Tibial artery (tissue), 4 donors: Measurements from ENCODE around the gene DOK6.

Source experiments
- DNase-seq, 2 donors: peaks; one replicate each; pipeline ENCODE4 v3.0.0-alpha.2; 2019
- H3K27ac ChIP-seq, 2 donors: fragments of 200-600 bp; sonication (generic) in 1 of 2; 1 replicate in 1 of 2; 2 replicates in 1 of 2; pipeline ENCODE4 v1.5.1; 2018 to 2019; ENCODE audit warnings: mild to moderate bottlenecking in 1 of 2
- H3K27me3 ChIP-seq, 2 donors: fragments of 200-600 bp; sonication (generic) in 1 of 2; one replicate each; pipeline versions ENCODE4 v1.5.1 to v1.6.0; 2016 to 2019
- H3K36me3 ChIP-seq, 3 donors: fragments of 200-600 bp; sonication (generic) in 2 of 3; one replicate each; pipeline ENCODE4 v1.5.1; 2016 to 2019; ENCODE audit warnings: mild to moderate bottlenecking in 2 of 3
- H3K4me1 ChIP-seq, 4 donors: fragments of 200-600 bp; sonication (generic) in 2 of 4; 1 replicate in 3 of 4; 2 replicates in 1 of 4; pipeline ENCODE4 v1.5.1; 2016 to 2019
- H3K4me3 ChIP-seq, 2 donors: fragments of 200-600 bp; sonication (generic) in 1 of 2; 1 replicate in 1 of 2; 2 replicates in 1 of 2; pipeline ENCODE4 v1.5.1; 2018 to 2019; ENCODE audit warnings: mild to moderate bottlenecking in 2 of 2
- H3K9me3 ChIP-seq, 3 donors: fragments of 200-600 bp; sonication (generic) in 1 of 3; one replicate each; pipeline ENCODE4 v1.5.1; 2016 to 2019
- intact Hi-C: fragments of 100-400 bp; cut with DNase I; formaldehyde crosslinking; loops from one replicate; pipeline ENCODE4 v1.15.0; 2023; ENCODE audit warnings: low total_unique reads
- TF ChIP-seq, protein P1 (sequence below), 2 experiments: fragments of 200-600 bp in 1 of 2; fragments of 450-650 bp in 1 of 2; IDR thresholded peaks; one replicate each; pipeline ENCODE4 v1.5.1; 2017 to 2019; ENCODE audit warnings: antibody characterized with exemption in 2 of 2, mild to moderate bottlenecking in 1 of 2, moderate library complexity in 1 of 2

The DOK6 gene

DNA sequence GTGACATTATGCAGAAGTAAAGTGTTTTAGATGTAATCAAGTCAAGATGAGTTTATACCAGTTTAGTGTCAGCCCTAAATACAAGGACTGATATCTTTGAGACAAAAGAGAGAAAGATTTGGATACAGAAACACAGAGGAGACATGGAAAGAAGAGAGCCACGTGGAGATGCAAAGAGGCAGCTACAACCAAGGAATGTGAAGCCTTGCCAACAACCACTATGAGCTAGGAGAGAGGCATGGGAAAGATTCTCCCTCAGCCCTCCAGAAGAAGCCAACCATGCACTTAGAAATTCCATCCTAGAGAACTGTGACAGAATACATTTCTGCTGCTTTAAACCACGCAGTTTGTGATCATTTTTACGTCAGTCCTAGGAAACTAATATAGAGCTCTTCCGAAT is 217.2 kb downstream of the DOK6 start:
- no peak overlapping the region for H3K27ac ChIP-seq
- H3K9me3 ChIP-seq = no peaks in the 10 kb centered on the region
- TF ChIP-seq, protein P1, sequence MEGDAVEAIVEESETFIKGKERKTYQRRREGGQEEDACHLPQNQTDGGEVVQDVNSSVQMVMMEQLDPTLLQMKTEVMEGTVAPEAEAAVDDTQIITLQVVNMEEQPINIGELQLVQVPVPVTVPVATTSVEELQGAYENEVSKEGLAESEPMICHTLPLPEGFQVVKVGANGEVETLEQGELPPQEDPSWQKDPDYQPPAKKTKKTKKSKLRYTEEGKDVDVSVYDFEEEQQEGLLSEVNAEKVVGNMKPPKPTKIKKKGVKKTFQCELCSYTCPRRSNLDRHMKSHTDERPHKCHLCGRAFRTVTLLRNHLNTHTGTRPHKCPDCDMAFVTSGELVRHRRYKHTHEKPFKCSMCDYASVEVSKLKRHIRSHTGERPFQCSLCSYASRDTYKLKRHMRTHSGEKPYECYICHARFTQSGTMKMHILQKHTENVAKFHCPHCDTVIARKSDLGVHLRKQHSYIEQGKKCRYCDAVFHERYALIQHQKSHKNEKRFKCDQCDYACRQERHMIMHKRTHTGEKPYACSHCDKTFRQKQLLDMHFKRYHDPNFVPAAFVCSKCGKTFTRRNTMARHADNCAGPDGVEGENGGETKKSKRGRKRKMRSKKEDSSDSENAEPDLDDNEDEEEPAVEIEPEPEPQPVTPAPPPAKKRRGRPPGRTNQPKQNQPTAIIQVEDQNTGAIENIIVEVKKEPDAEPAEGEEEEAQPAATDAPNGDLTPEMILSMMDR (IDR thresholded peaks at IDR 0.05) = no peak
- H3K4me1 ChIP-seq = no peaks in the 10 kb centered on the region
- no peaks in the 10 kb centered on the region for H3K27me3 ChIP-seq
- intact Hi-C loops = no loop called here
- no peak overlapping the region for H3K4me3 ChIP-seq
- no peaks in the 10 kb centered on the region for H3K36me3 ChIP-seq
- DNase-seq = no peak

DNA sequence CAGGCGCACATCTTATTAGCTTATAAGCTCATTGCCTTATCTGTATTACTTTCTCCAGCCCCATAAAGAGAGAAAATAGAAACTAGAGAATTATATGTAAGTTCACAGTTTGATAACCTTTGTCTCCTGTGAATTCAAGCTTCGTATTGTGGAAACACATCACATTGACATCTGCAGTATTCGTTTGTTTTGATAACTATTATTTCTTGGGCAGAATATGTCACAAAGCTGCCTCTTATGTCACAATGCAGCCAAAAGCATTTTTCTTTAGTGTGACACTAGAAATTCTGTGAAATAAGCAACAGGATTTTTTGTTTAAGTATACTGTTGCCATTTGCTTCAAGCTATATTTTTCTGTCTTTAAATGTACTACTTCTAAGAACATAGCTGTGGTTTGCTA is 221.5 kb downstream of the DOK6 start:
- Histone ChIP-seq H3K27ac (no peak overlapping the region), H3K9me3 (no peaks in the 10 kb centered on the region), H3K4me1 (peaks cover 0 to 9% (median 0%) of the 10 kb centered on the region in 4 donors), H3K4me3 (no peak overlapping the region), H3K27me3 (no peaks in the 10 kb centered on the region), H3K36me3 (no peaks in the 10 kb centered on the region)
- intact Hi-C loops = no loop called here
- TF ChIP-seq, protein P1 (IDR thresholded peaks at IDR 0.05) = no peak
- DNase-seq = no peak

DNA sequence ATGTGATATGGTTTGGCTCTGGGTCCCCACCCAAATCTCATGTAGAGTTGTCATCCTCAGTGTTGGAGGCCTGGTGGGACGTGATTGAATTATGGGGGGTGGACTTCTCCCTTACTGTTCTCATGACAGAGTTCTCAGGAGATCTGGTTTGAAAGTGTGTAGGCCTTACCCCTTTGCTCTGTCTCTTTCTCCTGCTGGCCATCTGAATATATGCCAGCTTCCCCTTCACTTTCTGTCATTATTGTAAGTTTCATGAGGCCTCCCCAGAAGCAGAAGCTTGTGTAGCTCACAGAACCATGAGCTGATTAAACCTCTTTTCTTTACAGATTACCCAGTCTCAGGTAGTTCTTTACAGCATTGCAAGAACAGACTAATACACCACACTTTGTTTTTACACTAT is 222.3 kb downstream of the DOK6 start:
- H3K4me1 ChIP-seq = peaks cover 0 to 9% (median 0%) of the 10 kb centered on the region in 4 donors
- no peaks in the 10 kb centered on the region for H3K9me3 ChIP-seq
- no peak overlapping the region for H3K27ac ChIP-seq
- no peak overlapping the region for H3K4me3 ChIP-seq
- intact Hi-C loops = no loop called here
- TF ChIP-seq, protein P1 (IDR thresholded peaks at IDR 0.05) = no peak
- H3K36me3 ChIP-seq = no peaks in the 10 kb centered on the region
- DNase-seq = no peak
- no peaks in the 10 kb centered on the region for H3K27me3 ChIP-seq

DNA sequence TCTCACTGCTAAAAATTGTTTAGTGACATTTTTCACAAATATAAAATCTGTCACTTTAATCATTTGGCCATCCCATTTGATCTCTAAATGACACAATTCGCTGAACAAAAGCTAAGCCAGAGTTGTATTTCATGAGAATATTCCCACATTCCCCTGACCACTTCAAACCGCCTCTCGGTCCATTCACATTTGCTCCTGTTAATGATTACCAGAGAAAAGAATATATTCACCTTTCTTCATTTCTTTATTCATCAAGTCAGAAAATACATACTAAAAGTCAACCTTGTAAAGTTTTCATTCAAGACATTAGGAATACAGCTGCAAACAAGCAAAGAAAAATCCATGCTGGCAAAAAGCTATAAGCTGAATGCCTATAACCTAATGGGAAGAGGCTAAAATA is 225.5 kb downstream of the DOK6 start:
- no peak for DNase-seq
- TF ChIP-seq, protein P1 (IDR thresholded peaks at IDR 0.05) = no peak

DNA sequence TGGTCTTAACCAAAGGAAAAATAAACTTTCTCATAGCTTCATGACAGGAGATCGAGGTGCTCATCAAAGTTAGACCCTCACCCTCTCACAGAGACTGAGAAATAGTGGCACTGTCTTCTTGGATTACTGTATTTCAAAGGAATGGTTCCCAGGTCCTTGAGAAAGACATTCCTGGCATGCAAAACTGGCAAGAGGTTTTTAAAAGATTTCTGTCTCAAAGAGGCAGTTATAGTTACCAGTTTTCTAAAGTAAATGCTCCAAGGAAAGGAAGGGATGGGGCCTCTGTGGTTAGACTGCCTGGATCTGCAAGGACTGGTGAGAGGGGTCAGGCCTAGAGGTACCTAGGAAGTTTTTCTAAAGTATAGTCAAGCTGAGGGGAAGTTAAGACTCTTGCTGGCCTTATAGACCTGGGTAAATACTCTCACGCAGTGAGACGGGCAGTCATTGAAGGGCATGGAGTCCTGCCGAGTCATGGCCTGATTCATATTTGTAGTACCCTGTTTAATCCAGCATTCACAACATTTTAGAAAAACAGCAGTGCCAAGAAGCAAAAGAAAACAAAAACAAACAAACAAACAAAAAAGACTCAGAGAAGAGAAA is 226.1 kb downstream of the DOK6 start:
- Histone ChIP-seq H3K27me3 (no peaks in the 10 kb centered on the region), H3K36me3 (no peaks in the 10 kb centered on the region), H3K27ac (no peak overlapping the region), H3K4me3 (no peak overlapping the region), H3K4me1 (peaks cover 0 to 20% (median 0%) of the 10 kb centered on the region in 4 donors), H3K9me3 (no peaks in the 10 kb centered on the region)
- TF ChIP-seq, protein P1 (IDR thresholded peaks at IDR 0.05) = no peak
- DNase-seq = no peak
- intact Hi-C loops = no loop called here

More for the DNA sequence above, 225.5 kb downstream of the DOK6 start:
- no peak overlapping the region for H3K4me3 ChIP-seq
- no peaks in the 10 kb centered on the region for H3K27me3 ChIP-seq
- peaks cover 0 to 19% (median 0%) of the 10 kb centered on the region in 4 donors for H3K4me1 ChIP-seq
- H3K27ac ChIP-seq = no peak overlapping the region
- H3K9me3 ChIP-seq = no peaks in the 10 kb centered on the region
- intact Hi-C loops = no loop called here
- no peaks in the 10 kb centered on the region for H3K36me3 ChIP-seq
